Stimulated activated naive B cell treated with anti-CD40 and anti-IgM and Interleukin-4, amounts not matched to agents 10 μg/mL and 1 μg/mL and 100 μg/mL, for 72 hours (primary cell): Measurements from ENCODE around the gene SLIT2.

Experiments used
- ATAC-seq, 2 donors: fragments of 150-1000 bp; cut with Tn5 transposase; replicated peaks; 2 replicates each; pipeline ENCODE4 v1.10.0; 2021; ENCODE audit warnings: moderate library complexity in 1 of 2
- DNase-seq: peaks from one replicate; pipeline ENCODE4 v3.0.0; 2021
- H3K27ac Mint-ChIP-seq: one replicate; pipeline ENCODE4 v1.8.0; 2022; ENCODE audit warnings: mild to moderate bottlenecking, mixed read lengths
- H3K27me3 Mint-ChIP-seq, 2 donors: one replicate each; pipeline ENCODE4 v1.8.0; 2022; ENCODE audit warnings: mixed read lengths in 2 of 2
- H3K36me3 Mint-ChIP-seq, 2 donors: one replicate each; pipeline ENCODE4 v1.8.0; 2022; ENCODE audit warnings: mixed read lengths in 2 of 2, mild to moderate bottlenecking in 1 of 2
- H3K4me1 Mint-ChIP-seq, 2 donors: one replicate each; pipeline ENCODE4 v1.8.0; 2022; ENCODE audit warnings: mixed read lengths in 2 of 2, mild to moderate bottlenecking in 1 of 2
- H3K4me3 Mint-ChIP-seq, 2 donors: one replicate each; pipeline ENCODE4 v1.8.0; 2022; ENCODE audit warnings: mild to moderate bottlenecking in 2 of 2, mixed read lengths in 2 of 2, moderate library complexity in 1 of 2
- H3K9me3 Mint-ChIP-seq, 2 donors: one replicate each; pipeline ENCODE4 v1.8.0; 2022; ENCODE audit warnings: mixed read lengths in 2 of 2, mild to moderate bottlenecking in 1 of 2

The SLIT2 gene

GRCh38 chr4:20301161-20301560, 49.5 kb downstream of the SLIT2 start:
- Mint-ChIP-seq H3K27me3 (no peaks in the 10 kb centered on the region), H3K27ac (no peak overlapping the region), H3K4me1 (no peaks in the 10 kb centered on the region), H3K36me3 (no peaks in the 10 kb centered on the region), H3K4me3 (no peak overlapping the region), H3K9me3 (no peaks in the 10 kb centered on the region)
- ATAC-seq (no peak), DNase-seq (no peak)
